Brain microvascular endothelial cell (primary cell): Measurements from ENCODE around the gene SUFU.

Experiments used
- DNase-seq: peaks from one replicate; pipeline ENCODE4 v3.0.0-alpha.2; 2020
- H3K27ac ChIP-seq: fragments of 250-450 bp; sonication (Bioruptor Pico); 2 replicates; pipeline ENCODE4 v1.5.1; 2020; ENCODE audit warnings: mild to moderate bottlenecking, moderate library complexity
- H3K27me3 ChIP-seq: fragments of 250-450 bp; sonication (Bioruptor Pico); replicated peaks from 2 replicates; pipeline ENCODE4 v1.5.1; 2020; ENCODE audit warnings: mild to moderate bottlenecking
- H3K36me3 ChIP-seq: fragments of 250-450 bp; sonication (Bioruptor Pico); replicated peaks from 2 replicates; pipeline ENCODE4 v1.5.1; 2020; ENCODE audit warnings: mild to moderate bottlenecking
- H3K4me3 ChIP-seq: 2 replicates; pipeline ENCODE4 v1.5.1; 2011; ENCODE audit warnings: low read depth, mild to moderate bottlenecking, control low read depth, low read length, moderate library complexity
- in situ Hi-C: cut with HindIII; loops from 2 replicates; pipeline ENCODE4 v1.10.0; 2017; ENCODE audit warnings: low sequenced_read_pairs, low pct_ligation_motif_present
- TF ChIP-seq, protein P1 (sequence below): IDR thresholded peaks from 2 replicates; pipeline ENCODE4 v1.5.1; 2011; ENCODE audit warnings: low read depth, mild to moderate bottlenecking, moderate library complexity, low read length, control low read depth, inconsistent platforms; ENCODE audit errors: missing control alignments

SUFU gene

DNA sequence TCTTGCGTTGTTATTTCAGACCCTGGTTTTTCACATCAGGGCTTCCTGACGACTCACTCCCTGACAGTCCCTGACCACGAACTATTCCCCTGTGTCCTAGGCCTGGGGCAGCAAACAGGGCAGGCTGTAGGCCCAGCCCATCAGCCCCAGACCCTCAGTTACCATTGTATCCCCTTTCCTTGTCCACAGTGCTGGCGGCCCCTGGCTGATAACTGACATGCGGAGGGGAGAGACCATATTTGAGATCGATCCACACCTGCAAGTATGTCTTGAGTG, 90.0 kb downstream of the SUFU start:
- Histone ChIP-seq H3K36me3 (peaks cover 4% of the 10 kb centered on the region), H3K27ac (no peak overlapping the region), H3K4me3 (no peak overlapping the region), H3K27me3 (no peaks in the 10 kb centered on the region)
- TF ChIP-seq, protein P1, sequence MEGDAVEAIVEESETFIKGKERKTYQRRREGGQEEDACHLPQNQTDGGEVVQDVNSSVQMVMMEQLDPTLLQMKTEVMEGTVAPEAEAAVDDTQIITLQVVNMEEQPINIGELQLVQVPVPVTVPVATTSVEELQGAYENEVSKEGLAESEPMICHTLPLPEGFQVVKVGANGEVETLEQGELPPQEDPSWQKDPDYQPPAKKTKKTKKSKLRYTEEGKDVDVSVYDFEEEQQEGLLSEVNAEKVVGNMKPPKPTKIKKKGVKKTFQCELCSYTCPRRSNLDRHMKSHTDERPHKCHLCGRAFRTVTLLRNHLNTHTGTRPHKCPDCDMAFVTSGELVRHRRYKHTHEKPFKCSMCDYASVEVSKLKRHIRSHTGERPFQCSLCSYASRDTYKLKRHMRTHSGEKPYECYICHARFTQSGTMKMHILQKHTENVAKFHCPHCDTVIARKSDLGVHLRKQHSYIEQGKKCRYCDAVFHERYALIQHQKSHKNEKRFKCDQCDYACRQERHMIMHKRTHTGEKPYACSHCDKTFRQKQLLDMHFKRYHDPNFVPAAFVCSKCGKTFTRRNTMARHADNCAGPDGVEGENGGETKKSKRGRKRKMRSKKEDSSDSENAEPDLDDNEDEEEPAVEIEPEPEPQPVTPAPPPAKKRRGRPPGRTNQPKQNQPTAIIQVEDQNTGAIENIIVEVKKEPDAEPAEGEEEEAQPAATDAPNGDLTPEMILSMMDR, result no peak
- in situ Hi-C loops, result no loop called here
- DNase-seq, result no peak

DNA sequence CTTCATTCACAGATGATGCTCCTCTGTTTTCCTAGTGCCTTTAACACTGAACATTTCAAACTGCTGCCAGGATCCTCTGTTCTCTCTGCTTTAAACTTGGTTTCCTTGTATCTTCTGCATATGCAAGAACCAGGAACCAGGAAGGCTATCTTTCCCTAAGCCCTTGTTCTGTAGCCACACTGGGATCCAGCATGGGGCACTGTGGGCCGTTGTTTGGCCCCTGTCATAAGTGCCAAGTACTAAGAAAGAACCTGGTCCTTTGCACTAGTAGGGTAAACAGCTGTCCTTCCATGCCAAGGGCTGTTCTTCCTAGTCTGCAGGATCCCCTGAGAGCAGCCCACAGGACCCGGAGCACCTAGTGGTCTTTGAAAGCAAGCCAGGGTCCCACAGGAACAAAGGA, 91.5 kb downstream of the SUFU start:
- TF ChIP-seq, protein P1, result no peak
- DNase-seq, result no peak
- in situ Hi-C loops, result no loop called here
- Histone ChIP-seq H3K36me3 (peaks cover 7% of the 10 kb centered on the region), H3K27me3 (no peaks in the 10 kb centered on the region), H3K4me3 (no peak overlapping the region), H3K27ac (no peak overlapping the region)

DNA sequence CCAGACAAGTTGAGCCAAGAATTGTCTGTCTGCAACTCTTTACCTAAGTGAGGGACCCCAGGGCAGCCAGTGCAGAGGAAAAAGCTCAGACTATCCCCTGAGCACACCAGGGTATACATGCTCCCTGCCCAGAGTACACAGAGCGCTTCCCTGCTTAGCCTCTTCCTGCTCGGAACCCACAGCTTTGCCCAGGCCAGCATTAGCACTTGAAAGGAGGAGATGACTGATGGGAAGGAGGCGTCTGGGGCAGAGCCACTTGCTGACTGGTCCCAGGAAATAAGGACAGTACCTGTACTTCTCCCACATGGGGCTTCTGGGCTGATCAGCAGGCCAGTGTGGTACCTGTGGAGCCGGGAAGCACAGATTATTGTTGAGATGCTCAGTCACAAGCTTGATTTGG, 92.1 kb downstream of the SUFU start:
- no peak overlapping the region for H3K27ac ChIP-seq

DNA sequence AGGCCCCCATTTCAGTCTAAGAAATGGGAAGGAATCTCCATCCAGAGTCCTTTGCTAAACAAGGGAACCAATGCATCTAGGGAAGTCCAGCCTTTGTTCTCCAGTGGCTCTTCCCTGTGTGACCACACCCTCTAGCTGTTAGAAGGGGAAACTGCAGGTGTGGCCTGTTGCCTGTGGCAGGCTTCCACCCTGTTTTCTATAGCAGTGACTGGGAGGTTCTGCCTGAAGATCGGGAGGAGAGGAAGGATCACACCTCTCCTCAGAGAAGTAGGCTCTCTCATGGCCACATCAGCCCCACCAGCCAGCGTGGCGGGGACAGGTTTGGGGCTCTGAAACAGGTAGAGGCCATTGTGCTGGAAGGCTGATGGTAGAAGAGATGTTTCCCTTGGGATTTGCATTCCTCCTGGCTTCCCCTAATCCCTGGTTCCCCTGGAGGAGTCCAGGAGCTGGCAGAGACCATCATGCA, 92.8 kb downstream of the SUFU start:
- Histone ChIP-seq H3K36me3 (peaks cover 7% of the 10 kb centered on the region), H3K27me3 (no peaks in the 10 kb centered on the region), H3K4me3 (no peak overlapping the region), H3K27ac (no peak overlapping the region)
- DNase-seq, result peak; percentile 39
- in situ Hi-C loops, result no loop called here
- TF ChIP-seq, protein P1, result peak; percentile 93

More for the DNA sequence above, 92.1 kb downstream of the SUFU start:
- no peaks in the 10 kb centered on the region for H3K27me3 ChIP-seq
- peaks cover 7% of the 10 kb centered on the region for H3K36me3 ChIP-seq
- TF ChIP-seq, protein P1, result no peak
- in situ Hi-C loops, result no loop called here
- DNase-seq, result no peak
- H3K4me3 ChIP-seq, result no peak overlapping the region

DNA sequence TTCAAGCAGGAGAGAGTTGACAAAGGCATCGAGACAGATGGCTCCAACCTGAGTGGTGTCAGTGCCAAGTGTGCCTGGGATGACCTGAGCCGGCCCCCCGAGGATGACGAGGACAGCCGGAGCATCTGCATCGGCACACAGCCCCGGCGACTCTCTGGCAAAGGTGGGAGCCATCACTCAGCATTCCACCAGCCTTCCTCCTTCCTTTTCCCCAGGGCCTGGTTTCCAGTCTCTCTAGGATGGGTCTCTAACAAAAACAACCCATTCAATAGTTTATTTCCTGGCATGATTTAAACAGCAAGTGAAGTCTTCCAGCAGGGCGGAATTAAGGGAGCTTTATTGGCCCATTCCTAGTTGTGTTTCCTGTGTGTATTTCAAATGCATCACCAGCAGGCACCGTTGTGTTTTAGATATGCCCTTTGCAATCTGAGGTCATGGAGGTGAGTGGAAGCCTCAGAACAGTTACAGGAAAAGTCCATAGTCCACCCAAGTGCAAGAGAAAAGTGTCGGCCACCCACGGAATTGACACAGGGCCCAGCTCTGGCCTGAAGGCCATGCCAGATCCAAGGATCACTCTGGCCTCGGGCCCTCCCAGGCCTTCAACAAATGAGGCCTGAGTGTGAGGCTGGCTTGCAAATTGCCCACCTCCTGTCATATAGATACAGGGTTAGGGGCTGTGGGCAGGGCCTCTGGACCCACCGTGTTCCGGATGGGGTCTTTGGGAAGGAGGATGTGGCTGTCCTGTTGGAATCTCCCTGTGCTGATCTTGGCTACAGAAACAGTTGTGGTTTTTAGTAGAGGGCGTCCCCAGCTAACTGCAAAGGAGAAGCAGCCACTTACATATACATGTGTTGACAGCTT, 93.6 kb downstream of the SUFU start:
- H3K4me3 ChIP-seq, result no peak overlapping the region
- H3K36me3 ChIP-seq, result peaks cover 7% of the 10 kb centered on the region
- H3K27me3 ChIP-seq, result no peaks in the 10 kb centered on the region
- in situ Hi-C loops, result no loop called here
- TF ChIP-seq, protein P1, result no peak
- H3K27ac ChIP-seq, result no peak overlapping the region
- no peak for DNase-seq

DNA sequence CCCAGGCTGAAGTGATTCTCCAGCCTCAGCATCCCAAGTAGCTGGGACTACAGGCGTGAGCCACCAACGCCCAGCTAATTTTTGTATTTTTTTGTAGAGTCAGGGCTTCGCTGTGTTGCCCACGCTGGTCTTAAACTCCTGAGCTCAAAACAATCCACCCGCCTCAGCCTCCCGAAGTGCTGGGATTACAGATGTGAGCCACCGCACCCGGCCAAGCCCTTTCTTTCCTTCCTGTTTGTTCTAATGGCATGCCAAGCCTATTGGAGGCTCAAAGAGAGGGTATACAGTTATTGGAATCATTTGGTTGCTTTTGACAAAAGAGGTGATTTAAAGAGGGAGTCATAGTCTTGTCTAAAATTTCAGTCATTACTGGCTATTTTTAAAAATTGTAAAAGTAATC, 94.5 kb downstream of the SUFU start:
- no peak for DNase-seq
- Histone ChIP-seq H3K36me3 (peaks cover 7% of the 10 kb centered on the region), H3K4me3 (no peak overlapping the region), H3K27ac (no peak overlapping the region), H3K27me3 (no peaks in the 10 kb centered on the region)
- TF ChIP-seq, protein P1, result no peak
- in situ Hi-C loops, result no loop called here
